ENCODE data around the gene ALDH8A1.

ALDH8A1 gene

DNA sequence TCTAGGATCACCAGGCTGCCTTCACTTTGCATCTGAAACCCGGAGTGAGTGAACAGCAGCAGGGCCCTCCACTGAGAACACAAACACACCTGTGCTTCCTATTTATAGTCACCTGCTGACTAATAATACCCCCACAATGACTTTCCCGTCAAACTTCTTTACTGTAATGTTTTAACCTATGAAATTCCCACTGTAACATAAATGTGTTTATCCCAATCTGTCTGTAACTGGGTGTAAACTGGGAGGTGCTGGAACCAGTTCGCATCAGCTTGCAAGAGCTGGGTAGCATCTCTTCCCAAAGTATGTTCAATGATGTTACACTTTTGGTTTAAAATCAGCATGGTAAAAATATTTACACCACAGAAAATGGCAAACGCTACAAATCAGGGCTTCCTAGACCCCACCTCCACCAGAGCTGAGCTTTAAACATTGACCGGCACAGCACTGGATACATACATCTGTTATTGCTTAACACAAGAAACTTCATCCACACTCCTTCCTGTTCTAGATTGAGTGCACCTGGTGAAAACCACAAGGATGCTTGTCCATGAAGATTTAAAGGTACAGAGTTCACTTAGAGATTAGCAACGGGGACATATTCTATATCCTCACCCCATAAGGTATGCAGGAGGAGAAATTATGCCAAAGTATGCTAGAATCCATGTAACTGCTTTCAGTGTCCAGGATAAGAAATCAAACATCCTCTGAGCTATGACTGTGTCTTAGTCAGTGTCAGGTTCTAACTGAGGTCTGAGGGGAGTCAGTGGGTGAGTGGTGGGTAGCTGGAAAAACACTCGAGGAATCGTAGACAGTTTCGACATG lies 79.0 kb downstream of the ALDH8A1 start:
- Histone ChIP-seq H3K4me1 (ENCODE audit: insufficient read depth, insufficient read length) (no peaks in the 10 kb centered on the region), H3K9me3 (ENCODE audit: insufficient read depth, low read length) (peaks cover 10% of the 10 kb centered on the region; the same call in 1 of the 2 replicates), H3K36me3 (ENCODE audit: insufficient read depth, insufficient read length, low read length) (no peaks in the 10 kb centered on the region), H3K4me3 (ENCODE audit: insufficient read length, low read depth) (no peak overlapping the region), H3K9ac (ENCODE audit: insufficient read length, low read depth) (no peak overlapping the region), H3K27me3 (ENCODE audit: insufficient read depth, insufficient read length) (no peaks in the 10 kb centered on the region)
- TF ChIP-seq SUZ12 (IDR thresholded peaks at IDR 0.05; ENCODE audit: extremely low read depth, insufficient read depth, insufficient read length) (no peak), ZNF274 (IDR thresholded peaks at IDR 0.05; ENCODE audit: low read depth, low read length) (no peak), YY1 (IDR thresholded peaks at IDR 0.05; ENCODE audit: insufficient read depth, insufficient read length) (no peak)
- no peak for DNase-seq (ENCODE audit: low read depth, low spot score)

DNA sequence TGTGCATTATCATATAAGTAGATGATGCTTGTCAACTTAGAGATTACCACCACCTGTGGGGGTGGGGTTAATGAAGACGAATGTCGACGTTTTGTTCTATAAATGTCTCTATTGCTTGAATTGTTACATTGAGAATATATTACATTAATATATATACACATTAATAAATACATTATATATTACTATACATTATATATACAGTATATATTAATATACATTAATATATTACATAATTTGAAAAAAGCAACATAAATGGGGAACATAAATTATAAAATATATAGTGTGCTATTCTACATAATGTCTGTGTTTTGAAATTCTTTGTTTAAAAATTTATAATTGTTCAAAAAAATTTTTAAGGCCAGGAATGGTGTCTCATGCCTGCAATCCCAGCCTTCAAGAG lies 81.1 kb downstream of the ALDH8A1 start:
- Histone ChIP-seq H3K27me3 (ENCODE audit: insufficient read depth, insufficient read length) (no peaks in the 10 kb centered on the region), H3K9me3 (ENCODE audit: insufficient read depth, low read length) (no peaks in the 10 kb centered on the region), H3K36me3 (ENCODE audit: insufficient read depth, insufficient read length, low read length) (no peaks in the 10 kb centered on the region), H3K9ac (ENCODE audit: insufficient read length, low read depth) (no peak overlapping the region), H3K4me3 (ENCODE audit: insufficient read length, low read depth) (no peak overlapping the region), H3K4me1 (ENCODE audit: insufficient read depth, insufficient read length) (no peaks in the 10 kb centered on the region)
- TF ChIP-seq YY1 (IDR thresholded peaks at IDR 0.05; ENCODE audit: insufficient read depth, insufficient read length): no peak
- no peak for TF ChIP-seq ZNF274 (IDR thresholded peaks at IDR 0.05; ENCODE audit: low read depth, low read length)
- no peak for TF ChIP-seq SUZ12 (IDR thresholded peaks at IDR 0.05; ENCODE audit: extremely low read depth, insufficient read depth, insufficient read length)
- DNase-seq (ENCODE audit: low read depth, low spot score): no peak
